MV-4-11 (cell line): ENCODE results near the gene CYP4V2.
A peak's percentile ranks its signal among the peaks of the same experiment; 100 is the strongest.

Source experiments
- DNase-seq: peaks from one replicate; lab custom pipeline; 2025; lab: John Stamatoyannopoulos, UW

The CYP4V2 gene

GRCh38 chr4:186191200-186192065, at the start of gene CYP4V2:
CYP4V2 (plus strand) TSS chr4:186191567; CDS start chr4:186191824, 257 bp downstream.
- DNase-seq: peak; percentile 82

DNA sequence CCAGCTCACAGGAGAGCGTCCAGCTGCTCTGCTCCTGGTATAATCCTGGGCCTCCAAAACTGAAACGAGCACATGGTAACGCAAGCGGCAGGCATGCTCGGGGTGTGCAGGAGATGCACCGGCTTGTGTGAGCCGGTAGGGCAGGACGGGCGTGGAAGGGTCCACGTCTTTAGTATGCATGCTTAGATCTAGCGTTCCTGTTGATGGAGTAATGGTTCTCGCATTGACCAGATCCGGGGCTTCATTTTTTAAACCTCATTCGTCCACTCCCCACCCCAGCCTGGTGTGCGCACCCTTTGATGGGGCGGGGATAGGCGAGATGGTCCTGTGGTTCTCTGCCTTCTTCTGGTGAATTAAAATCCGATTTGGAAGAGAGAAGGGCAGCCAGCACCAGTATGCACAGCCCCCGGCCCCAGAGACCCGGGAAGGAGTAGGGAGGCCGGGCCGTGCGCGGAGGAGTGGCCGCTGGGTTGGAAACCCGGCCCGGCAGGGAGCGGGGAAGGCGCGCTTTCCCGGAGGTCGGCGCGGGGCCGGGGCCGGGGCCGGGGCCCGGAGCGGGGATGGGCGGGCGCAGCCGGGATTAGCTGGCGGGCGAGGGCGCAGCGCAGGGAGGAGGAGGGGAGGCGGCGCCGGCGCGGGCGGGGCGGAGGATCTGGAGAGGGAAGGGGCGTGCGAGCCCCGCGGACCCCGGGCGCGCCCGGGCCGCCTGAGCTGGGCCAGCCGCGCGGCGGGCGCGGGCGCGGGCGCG, 47.0 kb upstream of the CYP4V2 start:
- DNase-seq: no peak

- no peak for DNase-seq
These were observed 46.3 kb upstream of the CYP4V2 start for GRCh38 chr4:186144946-186145569.

- DNase-seq: no peak
These were observed 44.9 kb upstream of the CYP4V2 start for GRCh38 chr4:186146458-186146857.

- no peak for DNase-seq
These were observed 42.9 kb upstream of the CYP4V2 start for GRCh38 chr4:186148336-186148975.

- DNase-seq: no peak
These were observed 41.5 kb upstream of the CYP4V2 start for GRCh38 chr4:186149872-186150271.

DNA sequence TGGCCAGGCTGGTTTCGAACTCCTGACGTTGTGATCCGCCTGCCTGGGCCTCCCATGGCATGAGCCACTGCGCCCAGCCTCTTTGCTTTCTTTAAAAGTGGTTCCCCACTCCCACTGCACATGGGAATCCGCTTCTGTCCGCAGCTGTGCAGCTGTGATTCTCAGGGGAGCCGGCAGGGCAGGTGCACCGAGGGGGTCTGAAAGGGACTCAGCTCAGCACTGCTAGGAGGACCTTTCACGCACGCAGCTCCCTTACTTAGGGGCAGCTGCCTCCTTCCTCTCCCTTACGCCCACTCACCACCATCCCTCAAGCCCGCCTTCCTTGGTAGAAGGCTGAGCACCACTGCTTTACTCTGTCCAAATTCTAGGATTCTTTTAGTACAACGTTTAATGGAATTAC, 40.4 kb upstream of the CYP4V2 start:
- no peak for DNase-seq

DNA sequence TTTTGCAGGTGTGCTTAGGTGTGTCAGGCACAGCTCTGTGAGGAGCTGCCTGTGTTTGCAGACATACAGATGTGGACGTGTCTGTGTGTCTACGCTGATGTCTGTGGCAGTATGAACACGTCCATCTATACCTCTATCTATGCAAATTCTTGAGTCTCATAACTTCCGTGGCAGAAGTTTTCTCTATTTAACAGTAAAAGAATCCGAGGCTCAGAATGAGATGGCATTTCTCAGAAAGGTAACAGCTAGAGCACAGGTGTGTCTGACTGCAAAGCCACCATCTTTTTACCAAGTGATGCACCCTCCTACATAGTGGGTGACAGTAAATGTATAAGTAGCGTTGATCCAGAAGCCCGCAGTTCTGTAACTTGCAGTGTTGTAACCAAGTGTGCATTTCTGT, 39.9 kb upstream of the CYP4V2 start:
- DNase-seq: no peak

DNA sequence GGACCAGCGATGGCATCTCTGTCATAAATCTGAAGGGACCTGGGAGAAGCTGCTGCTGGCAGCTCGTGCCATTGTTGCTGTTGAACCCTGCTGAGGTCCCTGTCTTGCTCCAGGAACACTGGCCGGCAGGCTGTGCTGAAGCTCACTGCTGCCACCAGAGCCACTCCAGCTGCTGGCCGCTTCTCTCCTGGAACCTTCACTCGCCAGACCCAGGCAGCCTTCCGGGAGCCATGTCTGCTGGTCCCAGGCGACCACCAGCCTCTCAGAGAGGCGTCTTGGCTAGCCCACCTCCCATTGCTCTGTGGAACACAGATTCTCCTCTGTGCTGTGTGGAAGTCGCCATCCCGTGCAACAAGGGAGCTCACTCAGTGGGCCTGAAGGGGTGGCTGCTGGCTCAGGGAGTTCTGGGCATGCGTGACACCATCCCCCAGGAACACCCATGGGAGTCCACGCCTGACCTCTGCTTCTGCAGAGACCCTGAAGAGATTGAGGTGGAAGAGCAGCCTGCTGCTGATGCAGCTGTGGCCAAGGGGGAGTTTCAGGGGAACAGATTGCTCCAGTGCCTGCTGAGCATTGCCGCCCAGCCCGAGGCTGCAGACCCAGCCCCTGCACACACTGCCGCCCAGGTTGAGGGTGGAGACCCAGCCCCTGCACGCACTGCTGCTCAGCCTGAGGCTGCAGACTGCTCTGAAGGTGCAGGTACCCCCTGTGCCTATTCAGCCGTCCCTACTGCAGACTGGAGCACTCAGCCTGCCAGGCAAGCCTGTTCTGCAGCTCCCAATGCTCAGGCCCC, 33.1 kb upstream of the CYP4V2 start:
- no peak for DNase-seq

- DNase-seq: no peak
These were observed 32.4 kb upstream of the CYP4V2 start for GRCh38 chr4:186158966-186159365.

- no peak for DNase-seq
These were observed 31.8 kb upstream of the CYP4V2 start for GRCh38 chr4:186159613-186160012.

- DNase-seq: no peak
These were observed 30.2 kb upstream of the CYP4V2 start for GRCh38 chr4:186161138-186161537.

GRCh38 chr4:186166852-186167512, 24.4 kb upstream of the CYP4V2 start:
- no peak for DNase-seq

- no peak for DNase-seq
These were observed 23.8 kb upstream of the CYP4V2 start for GRCh38 chr4:186167605-186168004.

- no peak for DNase-seq
These were observed 22.6 kb upstream of the CYP4V2 start for GRCh38 chr4:186168750-186169149.

GRCh38 chr4:186169333-186169944, 21.9 kb upstream of the CYP4V2 start:
- no peak for DNase-seq

DNA sequence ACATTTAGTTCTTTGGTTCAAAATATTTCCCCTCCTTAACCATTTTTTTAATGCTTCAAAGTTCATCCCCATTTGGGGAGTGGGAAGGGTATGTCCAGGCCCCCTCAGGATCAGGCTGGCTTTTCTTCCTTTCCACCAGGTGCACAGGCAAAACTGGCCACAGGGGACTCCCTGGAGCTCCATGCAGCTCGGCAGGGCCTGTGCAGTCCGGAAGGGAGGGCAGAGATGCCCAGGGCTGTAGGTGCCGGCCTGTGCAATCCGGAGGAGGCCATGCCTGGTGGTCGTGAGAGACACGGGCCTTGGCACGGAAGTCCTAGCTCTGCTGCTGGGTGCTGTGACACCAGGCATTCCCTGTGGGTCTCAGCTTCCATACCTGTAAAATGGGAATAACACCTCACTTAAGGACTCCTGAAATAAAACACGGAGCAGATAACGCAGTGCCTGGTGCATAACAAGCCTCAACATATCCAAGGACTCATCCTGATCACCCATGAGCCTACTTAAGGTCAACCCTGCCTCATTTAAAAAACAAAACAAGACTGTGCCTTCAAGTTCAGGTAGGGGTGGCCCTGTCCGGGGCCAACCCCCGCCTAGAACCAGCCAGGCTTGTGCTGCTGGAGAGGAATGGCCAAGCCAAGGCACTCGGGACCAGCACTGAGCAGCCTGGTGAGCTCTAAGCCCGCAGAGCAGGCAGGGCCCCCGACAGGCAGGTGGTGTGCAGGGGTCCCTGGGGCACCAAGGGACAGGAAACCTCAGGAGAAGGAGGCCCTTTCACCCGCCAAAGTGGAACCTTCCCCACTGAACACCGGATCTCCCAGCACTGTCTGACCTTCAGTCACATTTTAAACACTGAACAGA, 21.2 kb upstream of the CYP4V2 start:
- DNase-seq: no peak

- DNase-seq: no peak
These were observed 20.4 kb upstream of the CYP4V2 start for GRCh38 chr4:186170966-186171365.

- DNase-seq: no peak
These were observed 18.8 kb upstream of the CYP4V2 start for GRCh38 chr4:186172546-186172945.

DNA sequence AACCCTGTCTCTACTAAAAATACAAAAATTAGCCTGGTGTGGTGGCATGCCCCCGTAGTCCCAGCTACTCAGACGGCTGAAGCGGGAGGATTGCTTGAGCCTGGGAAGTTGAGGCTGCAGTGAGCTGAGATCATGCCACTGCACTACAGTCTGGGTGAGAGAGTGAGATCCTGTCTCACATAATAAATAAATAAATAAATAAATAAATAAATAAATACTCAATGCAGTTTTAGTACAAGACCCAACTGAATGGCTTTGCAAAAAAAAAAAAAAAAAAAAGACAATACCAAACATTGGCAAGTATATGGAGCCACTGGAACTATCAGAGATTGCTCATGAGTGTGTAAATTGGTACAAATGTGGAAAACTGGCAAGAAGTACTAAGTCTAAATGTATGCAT, 3.3 kb upstream of the CYP4V2 start:
- no peak for DNase-seq
